ENCODE results near the gene TMEM87B.
A peak's percentile ranks its signal among the peaks of the same experiment; 100 is the strongest.
"Not testable (repeated sequence)": the region's sequence is repeated elsewhere in the genome, so short reads cannot be mapped to it uniquely, and the experiment has no call there.

TMEM87B gene

GRCh38 chr2:112032689-112033465, 22.2 kb upstream of the TMEM87B start:
- DNase-seq (ENCODE audit: low spot score) = no peak

DNA sequence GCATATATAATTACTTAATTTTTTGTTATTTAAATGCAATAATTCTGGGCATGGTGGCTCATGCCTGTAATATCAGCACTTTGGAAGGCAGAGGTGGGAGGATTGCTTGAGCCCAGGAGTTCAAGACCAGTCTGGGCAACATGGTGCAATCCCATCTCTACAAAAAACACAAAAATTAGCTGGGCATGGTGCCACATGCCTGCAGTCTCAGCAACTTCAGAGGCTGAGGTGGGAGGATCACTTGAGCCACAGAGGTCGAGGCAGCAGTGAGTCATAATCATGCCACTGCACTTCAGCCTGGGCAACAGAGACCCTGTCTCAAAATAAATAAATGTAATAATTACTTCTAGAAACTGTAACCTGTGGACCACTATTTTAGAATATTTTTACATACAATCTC, 21.5 kb upstream of the TMEM87B start:
- DNase-seq (ENCODE audit: low spot score) = no peak

DNA sequence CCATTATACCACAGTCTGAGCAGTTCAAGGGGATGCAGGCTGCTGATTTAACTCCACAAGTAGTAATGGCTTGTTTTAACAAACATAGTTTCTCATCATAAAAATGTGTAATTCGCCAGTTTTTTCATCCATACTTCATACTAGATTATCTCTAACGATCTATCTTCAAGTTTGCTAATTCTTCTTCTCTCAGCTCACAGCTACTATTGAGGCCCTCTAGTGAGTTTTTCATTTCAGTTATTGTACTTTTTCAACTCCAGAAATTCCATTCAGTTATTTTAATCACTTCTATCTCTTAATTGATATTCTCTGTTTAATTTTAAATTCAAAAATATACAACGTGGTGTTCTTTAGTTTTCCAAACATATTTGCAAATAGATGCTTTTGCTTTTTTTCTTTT, 20.1 kb upstream of the TMEM87B start:
- no peak for DNase-seq (ENCODE audit: low spot score)

DNA sequence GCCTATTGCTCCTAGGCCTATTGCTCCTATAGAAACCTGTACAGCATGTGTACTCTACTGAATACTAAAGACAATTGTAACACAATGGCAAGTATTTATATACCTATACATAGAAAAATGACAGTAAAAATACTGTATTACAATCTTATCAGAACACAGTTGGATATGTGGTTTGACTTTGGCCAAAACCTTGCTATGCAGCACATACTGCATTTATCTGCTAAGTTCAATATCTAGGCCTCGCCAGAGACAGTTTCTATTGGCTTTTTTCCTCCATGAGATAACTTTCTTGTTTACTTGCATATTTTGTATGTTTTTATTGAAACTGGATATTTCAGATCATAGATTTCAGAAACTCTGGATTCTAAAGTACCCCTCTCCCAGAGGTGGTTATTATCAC, 19.3 kb upstream of the TMEM87B start:
- no peak for DNase-seq (ENCODE audit: low spot score)

DNA sequence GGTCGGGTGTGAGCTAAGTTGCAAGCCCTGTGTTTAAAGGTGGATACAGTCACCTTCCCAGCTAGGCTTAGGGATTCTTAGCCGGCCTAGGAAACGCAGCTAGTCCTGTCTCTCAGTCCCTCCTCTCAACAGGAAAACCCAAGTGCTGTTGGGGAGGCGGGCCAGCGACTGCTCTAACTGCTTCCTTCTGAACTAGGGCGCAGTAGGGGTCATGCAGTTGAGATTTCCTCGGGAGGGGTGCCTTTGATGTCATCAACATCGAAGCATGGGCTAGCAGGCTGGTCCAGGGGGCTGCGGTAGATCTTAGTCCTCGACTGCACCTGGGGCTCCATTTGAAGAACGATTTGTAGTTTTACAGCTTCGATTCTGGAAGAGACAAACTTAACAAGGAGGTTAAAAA, 15.5 kb upstream of the TMEM87B start:
- not testable (repeated sequence) for DNase-seq (ENCODE audit: low spot score)

GRCh38 chr2:112040066-112040465, 15.0 kb upstream of the TMEM87B start:
- not testable (repeated sequence) for DNase-seq (ENCODE audit: low spot score)

DNA sequence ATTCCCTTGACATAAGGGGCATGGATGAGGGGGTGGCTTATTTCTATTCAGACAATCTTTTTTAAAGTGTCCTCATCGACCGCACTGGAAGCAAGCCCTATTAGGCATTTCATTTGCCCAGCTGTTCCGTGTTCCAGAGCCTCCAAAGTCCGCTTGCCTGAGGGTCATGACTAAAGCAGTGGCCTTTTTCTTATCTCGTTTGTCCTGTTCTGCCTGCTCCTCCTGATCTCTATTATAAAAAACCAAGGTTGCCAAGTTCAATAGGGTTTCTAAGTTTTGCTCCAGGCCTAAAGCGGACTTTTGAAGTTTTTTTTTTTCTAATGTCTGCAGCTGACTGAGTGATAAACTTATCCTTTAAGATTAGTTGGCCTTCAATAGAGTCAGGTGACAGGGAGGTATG, 13.6 kb upstream of the TMEM87B start:
- not testable (repeated sequence) for DNase-seq (ENCODE audit: low spot score)

GRCh38 chr2:112045446-112046014, 9.5 kb upstream of the TMEM87B start:
- DNase-seq (ENCODE audit: low spot score) = no peak

DNA sequence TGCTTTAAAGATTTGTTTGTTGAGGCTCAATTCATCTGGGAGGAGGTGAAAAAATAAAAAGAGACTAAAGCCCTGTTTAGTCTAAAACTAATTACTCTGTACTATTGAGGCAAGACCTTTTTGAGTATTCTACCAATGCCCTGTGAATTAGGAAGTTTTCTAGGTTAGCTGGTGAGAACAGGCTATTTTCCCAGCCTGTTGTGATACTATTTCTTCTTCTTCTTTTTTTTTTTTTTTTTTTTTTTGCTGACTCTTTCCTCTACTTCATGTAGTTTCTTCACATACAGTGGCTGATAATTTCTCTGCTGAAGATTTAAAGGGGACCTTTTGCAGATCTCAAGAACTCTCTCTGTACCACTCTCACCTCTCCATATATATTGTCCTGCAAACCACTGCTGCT, 8.8 kb upstream of the TMEM87B start:
- DNase-seq (ENCODE audit: low spot score) = no peak

- peak; percentile 77 for DNase-seq (ENCODE audit: low spot score)
Observed at GRCh38 chr2:112047537-112048235, 7.4 kb upstream of the TMEM87B start.

DNA sequence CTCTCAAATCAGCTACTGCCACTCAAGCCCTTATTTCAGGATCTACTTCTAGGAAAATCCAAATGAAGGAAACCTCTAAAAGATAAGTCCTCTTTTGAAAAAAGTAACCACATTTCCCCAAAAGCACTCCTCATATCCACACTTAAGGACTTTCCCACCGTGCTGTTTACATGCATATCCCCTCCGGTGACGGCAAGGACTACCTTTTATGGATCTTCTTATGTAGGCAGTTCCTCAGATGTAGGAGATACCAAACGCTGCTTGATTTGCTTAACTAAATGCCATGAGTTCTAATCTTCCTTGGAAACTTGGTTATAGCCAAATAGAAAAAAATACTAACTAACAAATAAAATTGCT, 6.9 kb upstream of the TMEM87B start:
- no peak for DNase-seq (ENCODE audit: low spot score)

DNA sequence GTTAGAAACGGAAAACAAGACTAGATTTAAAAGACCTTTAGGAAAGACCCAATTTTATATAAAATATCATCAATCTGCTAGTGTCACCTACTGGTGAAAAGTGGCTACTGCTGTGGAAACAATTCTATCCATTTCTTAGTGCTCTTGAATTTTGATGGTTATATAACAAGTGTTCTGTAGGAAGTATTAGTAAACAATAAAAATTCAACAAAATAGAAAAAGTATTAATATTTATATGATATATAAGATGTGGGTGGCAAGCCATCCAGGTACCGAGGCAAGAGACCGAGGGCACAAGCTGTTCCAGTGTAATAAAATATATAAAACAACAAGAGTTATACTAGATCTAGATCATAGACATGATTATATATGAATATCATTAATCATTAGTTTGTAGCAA, 6.2 kb upstream of the TMEM87B start:
- peak; percentile 67 for DNase-seq (ENCODE audit: low spot score)

DNA sequence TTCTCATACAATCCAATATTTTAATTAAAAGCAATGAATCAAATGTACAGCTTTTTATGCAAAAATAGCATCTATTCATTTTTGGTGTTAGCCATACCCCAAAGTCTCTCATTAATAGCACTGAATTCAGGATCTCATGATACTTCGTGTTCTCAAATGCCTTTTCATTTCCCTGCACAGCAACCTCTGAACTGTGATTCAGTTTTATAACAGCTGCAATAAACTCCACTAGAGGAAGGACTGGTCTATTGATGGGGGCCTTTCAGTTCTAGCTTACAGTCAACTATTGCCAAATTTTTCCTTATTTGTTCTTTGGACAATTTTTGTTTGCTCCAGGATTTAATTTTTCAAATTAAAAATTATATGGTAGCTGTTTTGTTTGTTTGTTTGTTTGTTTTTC, 4.8 kb upstream of the TMEM87B start:
- no peak for DNase-seq (ENCODE audit: low spot score)

GRCh38 chr2:112053917-112054846, 887 bp upstream of the TMEM87B start:
- DNase-seq (ENCODE audit: low spot score) = peak; percentile 97

- DNase-seq (ENCODE audit: low spot score) = peak; percentile 33
Observed at GRCh38 chr2:112055730-112056625, 909 bp downstream of the TMEM87B start.

DNA sequence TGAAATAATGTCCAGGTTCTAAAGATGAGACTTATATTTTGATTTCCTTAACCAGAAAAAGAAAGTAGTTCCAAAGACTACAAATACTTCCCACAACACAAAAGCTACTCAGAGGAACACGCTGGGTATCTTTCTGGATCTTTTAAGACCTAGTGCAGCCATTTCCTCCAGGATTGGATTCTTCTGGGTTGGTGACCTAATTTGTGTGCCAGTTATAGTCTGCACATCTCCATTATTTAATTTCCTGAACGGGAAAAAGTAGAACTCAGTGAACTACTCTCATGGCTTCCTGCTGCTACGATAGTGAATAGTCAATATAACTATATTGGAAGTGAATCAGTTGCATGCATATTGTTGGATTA, 1.5 kb downstream of the TMEM87B start:
- no peak for DNase-seq (ENCODE audit: low spot score)

DNA sequence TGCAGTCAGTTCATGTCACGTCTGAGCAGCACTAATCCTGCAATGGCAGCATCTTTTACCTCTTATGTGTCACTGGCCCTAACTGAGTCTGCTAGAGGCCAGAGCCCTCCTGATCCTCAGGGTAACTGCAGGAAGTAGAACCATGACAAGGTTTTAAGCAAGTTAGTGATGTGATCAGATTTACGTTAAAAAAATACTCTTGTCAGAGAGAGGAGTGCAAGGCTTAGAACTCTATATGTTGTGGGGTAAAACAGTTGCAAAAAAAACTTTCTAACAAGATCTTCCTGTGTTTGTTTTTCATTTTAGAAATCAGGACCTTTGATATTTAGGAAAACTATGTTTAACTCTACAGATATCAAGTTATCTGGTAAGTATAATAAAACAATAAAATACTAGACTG, 4.6 kb downstream of the TMEM87B start:
- DNase-seq (ENCODE audit: low spot score) = no peak

DNA sequence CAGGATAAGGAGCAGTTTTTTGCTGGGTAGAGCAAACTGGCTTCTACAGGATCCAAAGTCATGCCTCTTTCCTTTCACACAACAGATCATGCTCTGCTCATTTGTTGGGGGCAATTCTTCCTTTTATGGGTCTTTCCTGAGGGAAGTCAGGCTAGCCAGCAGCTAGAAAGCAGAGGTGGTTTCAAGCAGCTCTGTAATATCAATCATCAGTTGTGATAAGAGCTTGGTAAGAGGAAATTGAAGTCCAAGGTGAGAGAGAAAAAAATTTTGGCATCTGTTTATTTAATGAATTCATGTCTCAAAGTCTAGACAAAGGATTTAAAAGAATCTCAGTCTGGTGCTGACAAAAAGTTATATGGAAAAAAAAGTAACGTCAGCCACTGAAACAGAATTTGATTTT, 6.2 kb downstream of the TMEM87B start:
- no peak for DNase-seq (ENCODE audit: low spot score)

- no peak for DNase-seq (ENCODE audit: low spot score)
Observed at GRCh38 chr2:112061840-112062239, 6.8 kb downstream of the TMEM87B start.

DNA sequence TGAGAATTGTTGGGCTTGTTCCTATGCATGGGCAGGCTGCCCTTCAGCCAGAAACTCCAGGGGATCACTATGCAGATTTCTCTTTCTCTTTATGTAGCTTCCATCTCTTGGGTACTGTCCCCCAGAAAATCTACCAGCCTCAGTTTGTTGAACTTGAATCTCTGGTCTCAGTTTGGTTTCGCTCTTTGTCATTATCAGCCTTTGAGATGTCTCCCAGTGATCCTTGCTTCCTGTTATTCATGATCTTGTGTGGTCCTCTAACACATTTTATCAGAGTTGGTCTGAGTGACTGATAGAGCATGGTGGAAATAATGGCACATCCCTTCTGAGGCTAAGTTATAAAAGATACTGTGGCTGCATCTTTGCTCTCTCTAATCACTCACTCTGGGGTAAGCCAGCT, 7.8 kb downstream of the TMEM87B start:
- DNase-seq (ENCODE audit: low spot score) = no peak

GRCh38 chr2:112065486-112065885, 10.4 kb downstream of the TMEM87B start:
- no peak for DNase-seq (ENCODE audit: low spot score)
